HuH-7 (cell line): ENCODE results near the gene KRTAP19-2.

Experiments
- DNase-seq: peaks from one replicate; pipeline ENCODE4 v3.0.0; 2011; ENCODE audit warnings: low spot score

The KRTAP19-2 gene

DNA sequence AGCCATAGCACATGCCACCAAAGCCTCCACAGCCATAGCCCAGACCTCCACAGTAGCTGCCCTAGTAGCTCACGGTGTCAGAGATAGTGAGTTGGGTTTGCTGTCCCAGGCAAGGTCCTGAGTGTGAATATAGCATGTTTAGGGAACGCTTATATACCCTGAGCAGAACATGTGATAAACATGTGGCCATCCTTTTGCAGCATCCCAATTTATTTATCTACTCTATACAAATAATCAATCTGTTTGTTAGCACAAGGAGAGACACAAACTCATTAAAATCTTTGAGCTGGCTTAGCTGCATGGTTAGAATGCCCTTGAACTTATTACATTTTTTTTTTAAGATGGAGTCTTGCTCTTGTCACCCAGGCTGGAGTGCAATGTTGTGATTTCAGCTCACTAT is at the start of gene KRTAP19-2:
Gene KRTAP19-2 (minus strand): TSS at position 101 of the 400 bp plus-strand sequence. CDS start 88 bp downstream, at position 13.
- no peak for DNase-seq

DNA sequence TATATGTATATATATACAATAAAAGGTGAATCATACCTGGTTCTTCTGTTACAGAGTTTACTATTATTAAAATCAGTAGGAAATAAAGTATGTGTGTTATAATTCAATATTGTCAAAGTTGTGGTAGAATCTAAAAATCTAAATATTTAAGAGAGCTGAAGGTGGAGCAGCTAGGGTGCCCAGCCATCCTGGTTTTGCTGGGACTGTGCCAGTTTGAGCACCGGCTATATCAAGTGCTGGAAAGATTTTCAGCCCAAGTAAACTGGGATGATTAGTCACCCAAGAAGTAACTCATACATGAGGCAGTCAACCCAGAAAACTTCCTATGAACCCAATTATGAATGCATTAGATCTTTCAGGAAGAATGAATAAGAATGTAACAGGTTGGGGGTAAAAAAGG is 31.6 kb upstream of the KRTAP19-2 start:
- no peak for DNase-seq

DNA sequence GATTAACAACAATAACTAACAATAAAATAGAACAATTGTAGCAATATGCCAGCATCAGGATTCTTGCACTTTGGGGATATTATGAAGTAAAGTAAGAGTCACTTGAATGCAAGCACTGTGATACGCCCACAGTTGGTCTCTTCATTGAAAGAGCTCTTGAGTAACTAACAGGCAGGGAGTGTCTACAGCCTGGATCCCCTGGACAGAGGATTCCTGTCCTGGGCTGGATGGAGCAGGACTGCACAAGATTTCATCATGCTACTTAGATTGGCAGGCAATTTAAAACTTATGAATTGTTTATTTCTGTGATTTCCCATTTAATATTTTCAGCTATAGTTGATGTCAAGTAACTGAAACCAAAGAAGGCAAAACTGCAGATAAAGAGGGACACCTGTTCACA is 28.4 kb upstream of the KRTAP19-2 start:
- no peak for DNase-seq

GRCh38 chr21:30505621-30506205 is 18.5 kb upstream of the KRTAP19-2 start:
- DNase-seq, result peak; percentile 7

DNA sequence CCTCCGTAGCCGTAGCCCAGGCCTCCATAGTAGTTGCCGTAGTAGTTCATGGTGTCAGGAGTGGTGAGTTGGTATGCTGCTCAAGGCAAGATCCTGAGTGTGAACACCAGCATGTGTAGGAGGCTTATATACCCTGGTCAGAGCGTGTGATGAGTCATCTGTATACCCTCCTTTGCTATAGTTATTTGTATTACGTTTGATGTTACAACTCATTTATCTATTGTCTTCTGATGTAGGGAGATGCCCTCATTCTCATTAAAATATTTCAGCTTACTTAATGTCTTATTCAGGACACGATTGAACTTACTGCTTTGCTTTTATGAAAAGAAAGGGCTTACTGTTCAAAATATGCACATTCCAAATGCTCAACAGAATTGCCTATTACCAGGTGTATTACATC is 14.8 kb upstream of the KRTAP19-2 start, which contains the start of gene KRTAP19-5:
Gene KRTAP19-5 (minus strand): TSS at position 101 of the 400 bp plus-strand sequence. CDS start 51 bp downstream, at position 50.
- no peak for DNase-seq

DNA sequence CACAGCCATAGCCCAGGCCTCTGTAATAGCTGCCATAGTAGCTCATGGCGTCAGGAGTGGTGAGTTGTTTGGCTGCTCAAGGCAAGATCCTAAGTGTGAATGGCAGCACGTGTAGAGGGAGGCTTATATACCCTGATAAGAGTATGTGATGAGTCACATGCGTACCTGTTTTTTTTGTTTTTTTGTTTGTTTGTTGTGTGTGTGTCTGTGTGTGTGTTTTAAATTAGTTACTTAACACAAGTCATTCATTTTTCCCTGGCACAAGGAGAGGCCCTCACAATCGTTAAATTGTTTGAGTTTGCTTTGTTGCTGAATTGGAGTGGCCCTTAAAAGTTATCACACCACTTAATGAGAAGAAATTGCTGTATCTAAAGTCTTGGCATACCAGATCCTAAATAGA is 9.8 kb upstream of the KRTAP19-2 start, which contains the start of gene KRTAP19-4:
Gene KRTAP19-4 (minus strand): TSS at position 101 of the 400 bp plus-strand sequence. CDS start 55 bp downstream, at position 46.
- DNase-seq, result no peak

DNA sequence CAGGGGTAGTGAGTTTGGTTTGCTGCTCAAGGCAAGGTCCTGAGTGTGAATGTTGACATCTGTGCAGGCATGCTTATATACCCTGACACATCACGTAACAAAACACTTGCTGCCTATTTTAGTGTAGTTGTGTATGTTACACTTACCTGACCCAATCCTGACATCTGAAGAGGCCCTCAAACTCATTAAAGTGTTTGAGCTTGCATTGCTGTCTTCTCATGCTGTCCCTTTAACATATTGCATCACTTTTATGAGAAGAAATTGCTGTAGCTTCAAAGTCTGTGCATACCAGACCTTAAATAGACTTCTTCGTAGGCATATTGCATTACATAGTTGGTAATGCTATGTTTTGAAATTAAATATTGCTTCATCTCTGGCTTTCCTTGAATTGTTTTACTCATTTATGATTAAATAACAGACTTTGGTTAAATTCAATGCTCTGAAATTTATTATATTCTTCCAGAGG is 4.8 kb upstream of the KRTAP19-2 start, which contains the start of gene KRTAP19-3:
Gene KRTAP19-3 (minus strand): TSS at position 51 of the 466 bp plus-strand sequence. CDS start 56 bp downstream, outside the sequence.
- no peak for DNase-seq

- DNase-seq, result no peak
Measured at GRCh38 chr21:30486180-30486579, 1.1 kb downstream of the KRTAP19-2 start.

- no peak for DNase-seq
Measured at GRCh38 chr21:30482130-30482529, 5.1 kb downstream of the KRTAP19-2 start.

DNA sequence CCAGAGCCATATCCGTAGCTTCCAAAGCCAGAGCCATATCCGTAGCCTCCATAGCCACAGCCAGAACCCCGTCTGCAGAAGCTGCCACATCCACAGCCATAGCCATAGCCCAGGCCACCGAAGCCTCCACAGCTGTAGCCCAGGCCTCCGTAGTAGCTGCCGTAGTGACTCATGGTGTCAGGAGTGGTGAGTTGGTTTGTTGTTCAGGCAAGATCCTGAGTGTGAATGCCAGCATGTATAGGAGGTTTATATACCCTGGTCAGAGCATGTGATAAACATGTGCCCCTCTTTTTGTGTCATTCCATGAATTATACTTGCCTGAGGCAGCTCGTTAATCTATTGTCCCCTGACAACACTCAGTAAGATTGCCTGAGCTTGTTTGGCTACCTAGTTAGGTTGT is 7.1 kb downstream of the KRTAP19-2 start, which contains the start of gene KRTAP19-1:
Gene KRTAP19-1 (minus strand): TSS at position 223 of the 400 bp plus-strand sequence. CDS start 50 bp downstream, at position 173.
- no peak for DNase-seq

- DNase-seq, result no peak
Measured at GRCh38 chr21:30479259-30479658, 8.0 kb downstream of the KRTAP19-2 start.

DNA sequence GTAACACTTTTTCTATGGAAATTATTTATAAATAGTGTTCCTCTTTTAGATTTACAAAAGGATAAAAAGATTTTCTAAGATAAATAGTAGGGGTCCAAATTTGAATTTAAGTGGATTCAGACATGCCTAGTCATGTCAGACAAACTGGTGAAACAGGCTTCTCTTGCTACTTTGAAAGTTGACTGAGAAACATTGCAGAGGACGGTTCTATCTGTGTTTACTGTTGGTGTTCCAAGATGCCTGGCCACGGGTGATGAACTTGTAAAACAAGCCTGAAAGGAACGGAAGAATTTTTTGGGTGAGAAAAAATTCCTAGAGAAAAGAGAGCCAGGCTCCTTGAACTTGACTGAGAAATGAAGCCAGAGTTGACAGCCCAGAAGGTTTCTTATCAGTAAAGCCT is 9.2 kb downstream of the KRTAP19-2 start:
- no peak for DNase-seq

DNA sequence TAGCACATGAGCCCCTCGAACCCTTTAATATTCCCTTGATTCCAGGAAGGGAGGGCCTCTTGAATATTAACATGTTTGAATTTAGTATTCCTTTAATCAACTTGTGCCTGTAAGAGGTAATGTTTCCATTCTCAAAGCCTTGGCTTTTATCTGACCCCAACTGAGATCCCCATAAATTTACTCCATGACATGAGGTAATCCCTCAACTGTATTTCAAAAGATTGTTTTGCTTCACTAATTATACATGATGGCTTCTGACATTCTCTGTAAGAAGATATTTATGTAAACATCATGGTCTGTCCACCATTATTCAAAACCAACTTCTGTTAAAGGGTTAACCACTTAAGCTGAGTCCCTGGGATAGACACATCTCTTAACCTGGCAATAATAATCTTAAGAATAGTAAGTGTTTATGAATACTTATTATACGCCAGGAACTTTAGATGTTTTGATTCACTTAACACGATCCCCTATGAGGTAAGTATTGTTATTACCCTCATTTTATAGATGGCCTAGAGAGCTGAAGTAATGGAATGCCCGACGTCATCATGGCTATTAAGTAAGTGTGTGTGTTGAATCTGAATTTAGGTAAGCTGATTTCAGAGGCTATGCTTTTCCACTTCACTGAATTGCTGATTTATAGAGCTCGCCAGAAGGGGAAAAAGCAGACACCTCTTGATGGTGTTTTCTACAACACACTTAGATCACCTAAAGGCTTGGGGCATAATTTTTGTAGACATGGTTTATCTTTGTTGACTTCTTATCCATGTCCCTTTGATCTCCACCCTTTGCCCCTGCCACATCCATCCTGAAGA is 18.1 kb downstream of the KRTAP19-2 start:
- no peak for DNase-seq

GRCh38 chr21:30463713-30464112 is 23.5 kb downstream of the KRTAP19-2 start:
- DNase-seq, result no peak

GRCh38 chr21:30448514-30448913 is 38.7 kb downstream of the KRTAP19-2 start:
- no peak for DNase-seq

DNA sequence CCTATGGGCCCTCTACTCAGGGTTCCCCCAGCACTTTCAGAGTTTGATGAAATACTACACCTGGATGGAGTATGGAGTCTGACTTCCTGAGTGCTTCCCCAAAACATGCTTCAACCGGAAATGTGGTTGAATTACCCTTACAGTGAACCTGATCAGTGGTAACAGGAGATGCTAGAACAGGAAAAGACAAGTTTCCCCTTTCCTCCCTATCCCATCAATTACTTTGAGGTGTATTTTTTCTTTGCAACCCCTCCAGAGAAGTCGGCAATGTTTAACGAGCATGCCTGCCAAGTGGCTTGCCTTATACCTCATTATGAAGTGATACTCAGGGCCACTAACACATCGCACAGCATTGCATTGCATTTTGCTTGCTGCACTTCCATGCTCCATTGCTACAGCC is 40.2 kb downstream of the KRTAP19-2 start:
- DNase-seq, result no peak

DNA sequence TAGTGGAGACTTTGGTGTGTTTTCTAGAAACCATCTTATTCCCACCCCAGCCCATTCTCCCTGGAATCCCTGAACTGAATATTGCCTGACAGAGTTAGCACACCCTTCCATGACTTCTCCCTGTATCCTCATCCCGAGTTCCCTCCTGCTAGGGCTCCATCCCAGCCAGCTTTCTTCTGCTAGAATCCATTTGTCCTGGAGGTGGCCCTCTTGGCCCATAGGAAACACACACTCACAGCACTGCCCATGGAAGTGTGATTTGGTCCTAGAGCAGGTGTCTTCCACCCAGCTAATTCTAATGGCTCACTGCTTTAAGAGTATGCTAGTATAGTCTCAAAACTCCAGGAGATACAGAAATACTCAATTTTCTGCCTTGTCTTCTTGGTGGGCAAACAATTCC is 43.0 kb downstream of the KRTAP19-2 start:
- DNase-seq, result peak; percentile 8

- DNase-seq, result no peak
Measured at GRCh38 chr21:30443226-30443625, 44.0 kb downstream of the KRTAP19-2 start.

- DNase-seq, result no peak
Measured at GRCh38 chr21:30439975-30440374, 47.3 kb downstream of the KRTAP19-2 start, which contains the start of gene KRTAP15-1. TSS of gene KRTAP15-1 (plus strand) at chr21:30440275. CDS start at chr21:30440328, 53 bp downstream.
